Muscle of arm (tissue), 12 donors: ENCODE results near the gene LTB. TPM values are rescaled to one million over a fixed set of nuclear protein-coding genes. Genes with fewer than 3 reads are reported as not detected.

Experiments
- DNase-seq: peaks from one replicate; pipeline ENCODE4 v3.0.0-alpha.2; 2013
- polyA plus RNA-seq, 12 donors: library from polyadenylated mRNA; unstranded; fragments of 120-200 nt; gene quantifications; one replicate each; pipeline ENCODE4 v1.2.1, GENCODE V29; 2013; ENCODE audit not compliant: insufficient read length in 12 of 12

LTB gene
- polyA plus RNA-seq, 12 donors: 0.57 to 23.4 (median 1.3) TPM; not detected in 2

DNA sequence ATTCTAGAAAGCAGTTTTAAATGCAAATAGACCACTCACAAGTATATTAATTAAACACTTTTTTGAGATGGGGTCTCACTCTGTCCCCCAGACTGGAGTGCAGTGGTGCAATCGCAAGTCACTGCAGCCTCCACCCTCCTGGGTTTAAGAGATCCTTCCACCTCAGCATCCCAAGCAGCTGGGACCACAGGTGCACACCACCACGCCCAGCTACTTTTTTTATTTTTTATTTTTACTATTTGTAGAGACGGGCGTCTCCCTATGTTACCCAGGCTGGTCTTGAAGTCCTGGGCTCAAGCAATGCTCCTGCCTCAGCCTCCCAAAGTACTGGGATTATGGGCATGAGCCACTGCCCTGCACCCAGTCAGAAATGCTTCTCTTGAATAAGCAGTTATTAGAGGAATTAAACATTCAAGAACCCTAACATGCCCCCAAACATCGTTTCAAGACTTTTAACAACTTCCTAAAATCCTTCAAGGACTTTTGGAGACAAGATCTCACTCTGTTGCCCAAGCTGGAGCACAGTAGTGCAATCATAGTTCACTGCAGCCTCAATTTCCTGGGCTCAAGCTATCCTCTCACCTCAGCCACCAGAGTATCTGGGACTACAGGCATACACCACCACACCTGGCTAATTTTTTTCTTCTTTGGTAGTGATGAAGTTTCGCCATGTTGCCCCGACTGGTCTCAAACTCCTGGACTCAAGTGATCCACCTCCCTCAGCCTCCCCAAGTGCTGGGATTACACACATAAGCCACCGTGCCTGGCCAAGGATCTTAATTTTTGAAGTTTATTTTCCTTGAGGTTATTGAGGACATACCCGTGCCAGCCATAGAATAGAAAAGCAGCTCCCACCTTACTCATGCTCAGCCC, 50.2 kb downstream of the LTB start:
- DNase-seq: no peak

DNA sequence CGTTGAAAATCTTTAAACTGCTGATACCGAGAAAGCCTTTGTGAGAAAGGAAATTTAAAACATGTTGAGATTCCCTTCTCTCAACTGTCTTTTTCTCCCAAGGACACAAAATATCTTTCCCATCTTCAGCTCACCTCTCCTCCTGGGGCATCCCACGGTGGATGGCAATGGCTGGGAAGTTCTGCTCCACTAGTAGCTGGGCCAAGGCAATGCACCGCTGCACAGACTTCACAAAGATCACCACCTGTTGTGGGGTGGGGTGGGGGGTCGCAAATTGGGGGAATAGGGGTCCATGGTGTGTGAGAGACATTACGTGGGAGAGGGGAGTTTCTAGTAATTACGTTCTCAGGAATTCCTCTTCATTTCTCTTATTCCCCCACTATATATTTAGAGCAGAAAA, 51.1 kb downstream of the LTB start:
- no peak for DNase-seq

- no peak for DNase-seq
These were observed 51.6 kb downstream of the LTB start for GRCh38 chr6:31530659-31531058.

Other genes with a start within 250 kb of the LTB start
- 100 to 1,000 TPM in 11 of 12 donors, not detected in 1; 106 to 262 (median 145) TPM for gene HLA-B, start 225.2 kb downstream of the LTB start, polyA plus RNA-seq
- gene MICA, start 178.8 kb downstream of the LTB start, polyA plus RNA-seq: 10 to 100 TPM in 2 of 12 donors, 1 to 10 TPM in 9, not detected in 1; 2.8 to 12.5 (median 7.0) TPM
- 1 to 10 TPM in 2 of 12 donors, under 1 TPM in 8, not detected in 2; 0.37 to 1.9 (median 0.78) TPM for gene MICB, start 84.3 kb downstream of the LTB start, polyA plus RNA-seq
- gene MCCD1, start 53.5 kb downstream of the LTB start, polyA plus RNA-seq: not detected
- 100 to 1,000 TPM in 11 of 12 donors, not detected in 1; 312 to 457 (median 352) TPM for gene DDX39B, start 40.4 kb downstream of the LTB start, polyA plus RNA-seq
- 1 to 10 TPM in 10 of 12 donors, not detected in 2; 3.3 to 6.6 (median 4.1) TPM for gene ATP6V1G2, start 35.8 kb downstream of the LTB start, polyA plus RNA-seq
- 10 to 100 TPM in 11 of 12 donors, not detected in 1; 11.4 to 23.7 (median 14.1) TPM for gene NFKBIL1, start 34.8 kb downstream of the LTB start, polyA plus RNA-seq
- 1 to 10 TPM in 1 of 12 donors, under 1 TPM in 5, not detected in 6; 0.13 to 2.6 (median 0.33) TPM for gene LTA, start 10.1 kb downstream of the LTB start, polyA plus RNA-seq
- gene TNF, start 6.9 kb downstream of the LTB start, polyA plus RNA-seq: 1 to 10 TPM in 1 of 12 donors, under 1 TPM in 8, not detected in 3; 0.11 to 1.5 (median 0.33) TPM
- gene LST1, start 3.9 kb upstream of the LTB start, polyA plus RNA-seq: 10 to 100 TPM in 2 of 12 donors, 1 to 10 TPM in 8, not detected in 2; 3.9 to 24.6 (median 5.9) TPM
- gene NCR3, start 10.6 kb upstream of the LTB start, polyA plus RNA-seq: under 1 TPM in 6 of 12 donors, not detected in 6; 0.22 to 0.63 (median 0.25) TPM
- 10 to 100 TPM in 11 of 12 donors, not detected in 1; 12.8 to 39.9 (median 18.8) TPM for gene AIF1, start 32.8 kb upstream of the LTB start, polyA plus RNA-seq
- 100 to 1,000 TPM; 104 to 352 (median 123) TPM for gene PRRC2A, start 38.3 kb upstream of the LTB start, polyA plus RNA-seq
- gene BAG6, start 70.2 kb upstream of the LTB start, polyA plus RNA-seq: 100 to 1,000 TPM in 11 of 12 donors, not detected in 1; 153 to 248 (median 195) TPM
- gene APOM, start 73.5 kb upstream of the LTB start, polyA plus RNA-seq: 1 to 10 TPM in 10 of 12 donors, not detected in 2; 3.4 to 9.7 (median 4.8) TPM
- 10 to 100 TPM in 11 of 12 donors, not detected in 1; 10.9 to 15.8 (median 12.5) TPM for gene C6orf47, start 78.4 kb upstream of the LTB start, polyA plus RNA-seq
- 10 to 100 TPM in 11 of 12 donors, not detected in 1; 12.1 to 25.8 (median 13.5) TPM for gene GPANK1, start 82.6 kb upstream of the LTB start, polyA plus RNA-seq
- 100 to 1,000 TPM in 11 of 12 donors, not detected in 1; 121 to 202 (median 144) TPM for gene CSNK2B, start 83.7 kb upstream of the LTB start, polyA plus RNA-seq
- gene LY6G5B, start 87.6 kb upstream of the LTB start, polyA plus RNA-seq: 10 to 100 TPM in 9 of 12 donors, 1 to 10 TPM in 2, not detected in 1; 6.1 to 27.9 (median 14.2) TPM
- gene LY6G5C, start 98.6 kb upstream of the LTB start, polyA plus RNA-seq: 1 to 10 TPM in 10 of 12 donors, not detected in 2; 1.2 to 6.4 (median 3.2) TPM
- gene ABHD16A, start 120.9 kb upstream of the LTB start, polyA plus RNA-seq: 10 to 100 TPM in 11 of 12 donors, not detected in 1; 35.4 to 54.1 (median 43.1) TPM
- gene LY6G6F, start 124.4 kb upstream of the LTB start, polyA plus RNA-seq: under 1 TPM in 1 of 12 donors, not detected in 11; 0.27 TPM
- 1 to 10 TPM in 1 of 12 donors, under 1 TPM in 5, not detected in 6; 0.50 to 1.1 (median 0.75) TPM for gene LY6G6D, start 132.9 kb upstream of the LTB start, polyA plus RNA-seq
- gene LY6G6C, start 139.3 kb upstream of the LTB start, polyA plus RNA-seq: 1 to 10 TPM in 3 of 12 donors, under 1 TPM in 4, not detected in 5; 0.28 to 6.6 (median 0.63) TPM
- 1 to 10 TPM in 2 of 12 donors, under 1 TPM in 8, not detected in 2; 0.49 to 1.7 (median 0.63) TPM for gene MPIG6B, start 140.9 kb upstream of the LTB start, polyA plus RNA-seq
- gene DDAH2, start 146.9 kb upstream of the LTB start, polyA plus RNA-seq: 100 to 1,000 TPM in 8 of 12 donors, 10 to 100 TPM in 3, not detected in 1; 89.7 to 152 (median 108) TPM
- gene CLIC1, start 154.1 kb upstream of the LTB start, polyA plus RNA-seq: 100 to 1,000 TPM in 11 of 12 donors, not detected in 1; 100 to 194 (median 129) TPM
- 10 to 100 TPM in 6 of 12 donors, 1 to 10 TPM in 5, not detected in 1; 7.4 to 32.2 (median 13.8) TPM for gene MSH5, start 157.6 kb upstream of the LTB start, polyA plus RNA-seq
- 10 to 100 TPM in 1 of 12 donors, 1 to 10 TPM in 9, not detected in 2; 1.6 to 10.7 (median 2.4) TPM for gene SAPCD1, start 180.2 kb upstream of the LTB start, polyA plus RNA-seq
- gene VWA7, start 194.9 kb upstream of the LTB start, polyA plus RNA-seq: 1 to 10 TPM in 10 of 12 donors, not detected in 2; 1.1 to 4.1 (median 2.1) TPM
- gene VARS1, start 213.3 kb upstream of the LTB start, polyA plus RNA-seq: 10 to 100 TPM in 11 of 12 donors, not detected in 1; 38.6 to 60.8 (median 45.0) TPM
- gene LSM2, start 224.5 kb upstream of the LTB start, polyA plus RNA-seq: 10 to 100 TPM in 11 of 12 donors, not detected in 1; 47.5 to 67.9 (median 58.6) TPM
- gene HSPA1L, start 232.9 kb upstream of the LTB start, polyA plus RNA-seq: 1 to 10 TPM in 10 of 12 donors, not detected in 2; 3.6 to 5.5 (median 4.5) TPM
- 100 to 1,000 TPM in 1 of 12 donors, 10 to 100 TPM in 10, not detected in 1; 47.4 to 110 (median 62.3) TPM for gene HSPA1A, start 233.1 kb upstream of the LTB start, polyA plus RNA-seq
- gene HSPA1B, start 245.3 kb upstream of the LTB start, polyA plus RNA-seq: 1,000 to 10,000 TPM in 1 of 12 donors, 100 to 1,000 TPM in 2, 10 to 100 TPM in 9; 28.3 to 1,034 (median 49.7) TPM